GM21786 (cell line): ENCODE measurements around the gene FRMD8.

ENCODE experiments used
- ATAC-seq: cut with Tn5 transposase; IDR thresholded peaks from one replicate; pipeline ENCODE4 v1.9.1; 2021; ENCODE audit not compliant: unreplicated experiment

Gene FRMD8, protein sequence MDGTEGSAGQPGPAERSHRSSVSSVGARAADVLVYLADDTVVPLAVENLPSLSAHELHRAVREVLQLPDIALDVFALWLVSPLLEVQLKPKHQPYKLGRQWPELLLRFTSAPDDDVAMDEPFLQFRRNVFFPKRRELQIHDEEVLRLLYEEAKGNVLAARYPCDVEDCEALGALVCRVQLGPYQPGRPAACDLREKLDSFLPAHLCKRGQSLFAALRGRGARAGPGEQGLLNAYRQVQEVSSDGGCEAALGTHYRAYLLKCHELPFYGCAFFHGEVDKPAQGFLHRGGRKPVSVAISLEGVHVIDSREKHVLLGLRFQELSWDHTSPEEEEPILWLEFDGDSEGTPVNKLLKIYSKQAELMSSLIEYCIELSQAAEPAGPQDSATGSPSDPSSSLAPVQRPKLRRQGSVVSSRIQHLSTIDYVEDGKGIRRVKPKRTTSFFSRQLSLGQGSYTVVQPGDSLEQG

DNA sequence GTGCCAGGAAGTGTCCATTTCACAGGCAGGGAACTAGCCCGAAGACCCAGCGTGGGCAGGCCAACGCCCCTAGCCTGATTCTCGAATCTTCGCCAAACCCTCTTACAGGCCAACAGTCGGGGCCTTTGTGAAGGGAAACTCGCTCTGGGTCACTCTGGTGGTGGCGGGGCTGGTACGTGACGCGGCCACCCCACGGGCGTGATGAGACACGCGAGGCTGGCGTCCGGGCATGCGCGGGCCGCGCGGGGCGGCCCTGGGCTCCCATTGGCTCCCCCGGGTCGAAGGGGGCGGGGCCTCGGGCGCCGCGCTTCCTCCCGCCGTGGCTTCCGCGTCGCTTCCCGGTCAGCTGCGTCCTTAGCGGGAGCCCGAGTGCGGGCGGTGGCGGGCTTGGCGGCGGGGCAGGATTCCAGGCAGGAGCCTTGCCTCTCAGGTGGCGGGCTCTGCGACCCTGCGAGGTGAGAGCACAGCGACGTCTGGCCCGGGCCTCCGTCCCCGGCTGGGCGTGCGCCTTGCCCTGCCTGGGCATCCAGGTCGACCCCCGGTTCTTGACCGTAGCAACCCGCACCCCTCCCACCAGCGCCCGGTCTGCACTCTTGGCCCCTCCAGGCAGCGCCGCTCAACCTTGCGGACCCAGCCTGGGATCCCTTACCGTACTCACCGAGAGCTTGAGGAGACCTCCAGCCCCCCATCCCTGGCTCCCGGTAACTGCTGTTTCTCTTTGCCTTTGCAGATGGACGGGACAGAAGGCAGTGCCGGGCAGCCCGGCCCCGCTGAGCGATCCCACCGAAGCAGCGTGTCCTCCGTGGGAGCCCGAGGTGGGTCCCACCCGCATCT is at the start of gene FRMD8:
TSS of gene FRMD8 (plus strand) at position 331 of the 834 bp plus-strand sequence. CDS start at position 731, 400 bp downstream.
- peak; percentile 27 for ATAC-seq

DNA sequence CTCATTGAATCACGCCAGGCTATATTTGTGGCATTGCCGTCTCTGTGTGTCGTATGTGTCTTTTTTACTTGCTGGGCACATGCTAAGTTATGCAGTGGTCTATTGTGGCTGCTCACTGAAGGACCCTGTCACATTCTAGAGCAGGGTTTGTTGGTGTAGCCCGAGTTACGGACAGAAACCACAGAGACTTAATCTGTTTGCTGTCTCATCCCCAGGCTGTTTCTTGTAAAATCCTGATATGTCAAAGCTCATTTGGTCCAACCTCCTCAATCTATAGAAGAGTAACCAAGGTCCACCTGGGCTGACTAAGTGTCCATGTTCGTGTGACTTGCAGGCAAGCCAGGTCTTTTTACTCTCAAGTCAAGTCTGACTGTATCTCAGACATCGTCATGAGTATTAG is 47.8 kb upstream of the FRMD8 start:
- no peak for ATAC-seq

DNA sequence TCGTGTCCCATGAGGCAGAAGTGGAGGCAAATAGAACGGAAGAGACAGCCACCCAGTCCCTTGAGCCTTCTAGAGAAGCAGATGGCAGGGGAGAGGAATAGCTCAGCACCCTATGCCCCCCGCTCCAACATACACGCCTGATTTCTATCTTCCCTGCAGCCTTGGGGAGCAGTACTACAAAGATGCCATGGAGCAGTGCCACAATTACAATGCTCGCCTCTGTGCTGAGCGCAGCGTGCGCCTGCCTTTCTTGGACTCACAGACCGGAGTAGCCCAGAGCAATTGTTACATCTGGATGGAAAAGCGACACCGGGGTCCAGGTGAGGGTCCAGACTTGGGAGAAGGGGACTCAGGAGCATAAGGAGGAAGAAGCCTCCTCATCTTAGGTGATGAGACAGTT is 46.2 kb upstream of the FRMD8 start:
- ATAC-seq, result no peak

DNA sequence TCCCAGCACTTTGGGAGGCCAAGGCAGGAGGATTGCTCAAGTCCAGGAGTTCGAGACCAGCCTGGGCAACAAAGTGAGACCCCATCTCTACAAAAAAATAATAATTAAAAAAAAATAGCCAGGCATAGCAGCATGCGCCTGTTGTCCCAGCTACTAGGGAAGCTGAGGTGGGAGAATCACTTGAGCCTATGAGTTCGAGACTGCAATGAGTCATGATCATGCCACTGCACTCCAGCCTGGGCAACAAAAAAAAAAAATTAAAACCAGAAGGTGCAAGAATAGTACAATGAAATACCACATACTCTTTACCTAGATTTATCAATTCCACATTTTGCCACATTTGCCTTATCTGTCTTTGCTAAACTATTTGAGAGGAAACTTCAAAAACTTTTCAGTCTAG is 44.6 kb upstream of the FRMD8 start:
- no peak for ATAC-seq

DNA sequence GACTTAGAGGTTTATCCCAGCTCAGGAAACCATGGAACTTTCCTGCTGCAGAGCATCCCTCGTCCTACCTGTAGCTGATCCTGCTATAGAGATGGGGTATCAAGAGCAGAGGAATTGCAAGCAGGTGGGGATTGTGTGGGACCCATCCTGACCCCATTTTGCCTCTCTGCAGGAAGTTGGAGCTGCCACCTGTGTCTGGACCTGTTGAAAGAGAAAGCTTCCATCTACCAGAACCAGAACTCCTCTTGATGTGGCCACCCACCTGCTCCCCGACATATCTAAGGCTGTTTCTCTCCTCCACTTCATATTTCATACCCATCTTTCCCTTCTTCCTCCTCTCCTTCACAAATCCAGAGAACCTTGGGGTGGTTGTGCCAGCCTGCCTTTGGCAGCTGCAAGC is 34.9 kb upstream of the FRMD8 start:
- no peak for ATAC-seq

DNA sequence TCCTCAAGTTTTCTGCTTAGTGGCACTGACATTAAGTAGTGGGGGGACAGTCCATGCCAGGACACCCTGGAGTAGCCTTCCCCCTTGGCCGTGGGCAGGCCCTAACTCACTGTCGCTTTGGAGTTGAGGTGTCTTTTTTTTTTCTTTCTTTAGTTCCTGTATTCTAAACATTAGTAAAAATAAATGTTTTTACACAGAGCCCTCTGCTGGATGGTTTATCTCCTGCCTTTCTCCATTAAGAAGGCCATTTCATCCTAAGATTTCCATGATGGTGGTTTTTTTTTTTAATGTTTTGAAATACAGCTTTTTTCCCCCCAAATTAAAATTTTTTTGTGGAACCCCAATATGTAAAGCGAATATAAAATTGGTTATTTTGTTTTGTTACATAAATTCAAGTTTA is 33.7 kb upstream of the FRMD8 start:
- ATAC-seq, result no peak

DNA sequence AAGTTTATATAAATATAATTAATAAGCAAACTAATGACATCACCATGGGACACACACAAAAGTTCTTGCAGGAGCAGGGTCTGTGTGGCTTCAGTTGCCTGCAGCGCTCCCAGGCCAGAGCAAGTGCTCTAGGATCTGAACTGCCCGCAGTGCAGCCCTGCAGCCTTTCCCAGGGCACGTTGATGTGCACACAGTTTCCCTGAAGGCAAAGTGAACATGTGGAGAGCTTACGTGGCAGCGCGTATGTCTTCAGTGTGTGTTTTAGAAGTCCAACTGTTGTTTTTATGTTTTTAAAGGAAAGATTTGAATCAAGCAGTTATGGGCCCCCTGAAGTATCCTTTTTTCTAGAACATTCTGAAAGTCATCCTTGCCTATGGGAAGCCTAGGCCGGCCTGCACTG is 33.1 kb upstream of the FRMD8 start:
- no peak for ATAC-seq

DNA sequence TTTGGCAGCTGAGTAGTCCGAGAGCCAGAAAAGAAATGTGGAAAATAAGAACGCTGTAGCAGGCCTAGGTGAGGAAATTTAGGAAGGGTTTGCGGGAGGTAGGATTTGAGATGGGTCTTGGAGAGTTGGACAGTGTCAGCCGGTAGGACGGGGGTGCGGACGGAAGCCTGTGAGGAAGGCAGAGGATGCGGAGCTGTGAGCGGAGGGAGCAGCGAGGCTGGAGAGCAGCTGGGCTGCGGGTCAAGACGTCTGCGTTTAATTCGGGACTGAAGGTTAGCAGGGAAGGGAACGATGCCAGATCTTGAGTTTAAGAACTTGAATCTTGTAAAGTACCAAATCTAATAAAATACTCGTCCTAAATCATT is 32.6 kb upstream of the FRMD8 start:
- ATAC-seq, result no peak

DNA sequence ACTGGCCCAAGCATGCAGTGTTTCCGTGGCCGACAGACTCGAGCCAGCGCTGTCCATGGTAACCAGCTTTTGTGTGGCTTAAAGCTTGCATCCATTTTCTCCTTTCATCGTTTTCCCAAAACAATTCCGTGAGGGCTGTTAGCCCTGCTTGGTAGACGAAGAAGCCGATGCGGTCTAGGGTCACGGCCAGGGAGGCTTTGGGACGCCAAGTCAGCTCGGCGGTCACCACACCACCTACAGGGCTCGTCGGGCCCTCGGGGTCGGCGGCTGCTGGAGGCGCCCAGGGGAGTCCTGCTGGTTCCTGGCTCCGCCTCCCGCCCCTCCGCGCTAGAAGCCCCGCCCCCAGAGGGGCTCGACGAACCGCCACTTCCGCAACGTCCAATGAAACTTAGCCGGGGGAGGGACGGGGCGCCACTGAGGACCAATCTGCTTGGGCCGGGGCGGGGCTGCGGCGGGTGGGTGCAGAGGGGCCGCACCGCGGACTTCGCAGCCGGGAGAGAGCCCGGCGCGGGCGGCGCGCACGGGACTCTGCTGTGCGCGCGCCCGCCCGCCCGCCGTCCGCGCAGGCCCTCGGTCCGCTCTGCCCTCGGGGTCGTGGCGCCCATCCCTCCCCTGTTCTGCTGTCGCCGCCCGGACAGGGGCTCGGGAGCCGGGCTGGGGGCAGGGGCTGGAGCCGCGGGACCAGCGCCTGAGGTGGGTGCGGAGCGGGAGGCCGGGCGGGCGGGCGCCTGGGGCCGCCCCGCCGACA is 32.0 kb upstream of the FRMD8 start, which contains the start of gene TIGD3:
TSS of gene TIGD3 (plus strand) at position 487 of the 748 bp plus-strand sequence. CDS start 1,058 bp downstream, outside the sequence.
- peak; percentile 87 for ATAC-seq

DNA sequence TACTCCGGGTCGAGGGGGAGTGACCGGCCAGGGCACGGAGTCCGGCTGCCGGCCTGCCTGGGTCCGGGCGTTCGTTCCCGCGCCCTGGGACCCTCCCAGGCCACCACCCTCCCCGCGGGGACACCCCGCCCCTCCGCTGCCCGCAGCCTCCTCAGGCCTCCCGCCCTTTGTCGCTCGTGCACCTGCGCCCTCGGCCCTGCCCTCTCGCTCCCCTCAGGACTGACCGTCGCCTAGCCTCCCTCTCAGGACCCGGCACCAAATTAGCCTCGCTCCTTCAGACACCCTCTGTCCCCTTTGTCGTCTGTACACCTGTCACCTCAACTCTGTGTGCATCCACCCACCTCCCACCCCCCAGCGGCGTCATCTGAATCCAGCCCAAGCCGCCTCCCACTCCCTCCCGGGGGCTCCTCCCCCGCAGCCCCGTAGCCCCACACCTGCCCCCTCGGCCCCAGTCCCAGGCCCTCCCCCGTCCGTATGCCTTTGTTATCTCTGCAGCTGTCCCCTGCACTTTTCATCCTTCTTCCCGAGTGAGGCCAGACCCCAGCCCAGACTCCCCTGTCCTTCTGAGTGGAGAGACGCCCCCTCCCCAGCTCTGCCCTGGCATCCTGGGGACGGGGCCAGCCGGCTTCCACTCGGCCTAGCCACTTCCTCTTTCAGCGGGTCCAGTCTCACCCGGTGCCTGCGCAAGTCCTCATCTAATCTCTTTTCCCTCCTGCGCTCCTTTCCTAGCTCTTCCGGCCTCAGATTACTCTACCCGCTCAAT is 31.2 kb upstream of the FRMD8 start:
- ATAC-seq, result peak; percentile 25

DNA sequence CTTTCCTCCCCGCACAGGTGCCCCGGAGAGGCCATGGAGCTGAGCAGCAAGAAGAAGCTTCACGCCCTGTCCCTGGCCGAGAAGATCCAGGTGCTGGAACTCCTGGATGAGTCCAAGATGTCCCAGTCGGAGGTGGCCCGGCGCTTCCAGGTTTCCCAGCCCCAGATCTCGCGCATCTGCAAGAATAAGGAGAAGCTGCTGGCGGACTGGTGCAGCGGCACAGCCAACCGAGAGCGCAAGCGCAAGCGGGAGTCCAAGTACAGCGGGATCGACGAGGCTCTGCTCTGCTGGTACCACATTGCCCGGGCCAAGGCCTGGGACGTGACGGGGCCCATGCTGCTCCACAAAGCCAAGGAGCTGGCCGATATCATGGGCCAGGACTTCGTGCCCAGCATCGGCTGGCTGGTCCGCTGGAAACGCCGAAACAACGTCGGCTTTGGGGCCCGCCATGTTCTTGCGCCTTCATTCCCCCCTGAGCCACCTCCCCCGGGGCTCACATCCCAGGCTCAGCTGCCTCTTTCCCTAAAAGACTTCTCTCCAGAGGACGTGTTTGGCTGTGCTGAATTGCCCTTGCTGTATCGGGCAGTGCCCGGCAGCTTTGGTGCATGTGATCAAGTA is 30.6 kb upstream of the FRMD8 start:
- ATAC-seq, result no peak

DNA sequence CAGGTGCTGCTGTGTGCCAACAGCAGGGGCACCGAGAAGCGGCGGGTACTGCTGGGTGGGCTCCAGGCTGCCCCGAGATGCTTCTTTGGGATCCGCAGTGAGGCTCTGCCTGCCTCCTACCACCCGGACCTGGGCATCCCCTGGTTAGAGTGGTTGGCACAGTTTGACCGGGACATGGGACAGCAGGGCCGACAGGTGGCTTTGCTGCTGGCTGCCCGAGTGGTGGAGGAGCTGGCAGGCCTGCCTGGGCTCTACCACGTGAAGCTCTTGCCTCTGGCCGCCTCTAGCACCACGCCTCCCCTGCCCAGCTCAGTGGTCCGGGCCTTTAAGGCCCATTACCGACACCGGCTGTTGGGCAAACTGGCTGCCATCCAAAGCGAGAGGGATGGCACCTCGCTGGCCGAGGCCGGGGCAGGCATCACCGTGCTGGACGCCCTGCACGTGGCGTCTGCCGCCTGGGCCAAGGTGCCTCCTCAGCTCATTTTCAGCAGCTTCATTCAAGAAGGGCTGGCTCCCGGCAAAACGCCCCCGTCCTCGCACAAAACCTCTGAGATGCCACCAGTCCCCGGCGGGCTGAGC is 30.0 kb upstream of the FRMD8 start:
- no peak for ATAC-seq

DNA sequence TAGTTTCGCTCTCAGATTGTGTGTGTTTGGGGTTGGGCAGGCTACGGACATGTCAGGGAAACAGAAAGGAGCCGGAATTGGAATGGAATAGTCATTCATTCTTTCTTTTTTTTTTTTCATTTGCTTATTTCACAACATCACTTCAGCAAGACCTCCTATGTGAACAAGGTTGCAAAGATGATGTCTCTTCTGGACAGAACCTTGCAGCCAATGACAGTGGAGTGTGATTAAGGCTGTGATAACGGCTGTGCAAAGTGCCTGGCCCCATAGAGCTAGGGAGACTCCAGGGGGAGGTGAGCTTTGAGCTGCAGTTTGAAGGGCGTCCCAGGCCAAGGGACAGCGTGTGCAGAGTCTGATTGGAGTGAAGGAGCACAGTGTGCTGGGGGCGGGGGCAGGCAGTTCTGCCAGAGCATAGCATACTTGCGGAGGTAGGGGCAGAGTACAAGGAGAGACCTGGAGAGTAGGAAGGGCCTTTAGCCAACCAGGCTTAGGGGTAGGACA is 28.5 kb upstream of the FRMD8 start:
- ATAC-seq, result no peak

DNA sequence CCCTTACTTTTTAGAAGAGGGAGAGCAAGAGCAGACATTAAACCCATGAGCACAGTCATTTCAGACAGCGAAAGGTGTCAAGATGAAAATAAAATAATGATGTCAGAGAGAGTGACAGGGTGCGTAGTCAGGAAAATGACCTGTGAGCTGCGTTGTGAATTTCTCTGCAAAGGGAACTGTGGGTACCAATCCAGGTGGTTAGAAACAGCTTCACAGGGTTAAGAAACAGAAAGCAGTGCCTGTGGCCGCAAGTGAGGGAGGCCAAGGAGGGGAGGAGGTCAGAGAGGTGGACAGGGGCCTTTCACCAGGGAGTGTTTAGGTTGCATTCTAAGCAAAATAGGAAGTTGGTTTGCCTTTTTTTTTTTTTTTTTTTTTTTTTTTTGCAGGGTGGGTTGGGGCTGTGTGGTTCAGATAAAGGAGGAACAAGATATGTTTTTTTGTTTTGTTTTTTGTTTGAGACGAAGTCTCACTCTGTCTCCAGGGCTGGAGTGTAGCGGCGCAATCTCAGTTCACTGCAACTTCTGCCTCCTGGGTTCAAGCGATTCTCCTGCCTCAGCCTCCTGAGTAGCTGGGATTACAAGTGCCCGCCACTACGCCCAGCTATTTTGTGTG is 24.0 kb upstream of the FRMD8 start:
- peak; percentile 53 for ATAC-seq

DNA sequence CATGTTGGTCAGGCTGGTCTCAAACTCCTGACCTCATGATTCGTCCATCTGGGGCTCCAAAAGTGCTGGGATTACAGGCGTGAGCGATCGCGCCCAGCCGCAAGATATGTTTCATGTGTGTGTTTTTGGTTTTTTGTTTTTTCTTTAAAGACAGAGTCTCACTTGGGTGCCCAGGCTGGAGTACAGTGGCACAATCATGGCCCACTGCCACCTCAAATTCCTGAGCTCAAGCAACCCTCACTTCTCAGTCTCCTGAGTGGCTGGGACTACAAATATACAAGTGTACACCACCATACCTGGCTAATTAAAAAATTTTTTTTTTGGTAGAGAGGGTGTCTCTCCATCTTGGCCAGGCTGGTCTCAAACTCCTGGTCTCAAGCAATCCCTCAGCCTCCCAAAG is 23.5 kb upstream of the FRMD8 start:
- no peak for ATAC-seq

DNA sequence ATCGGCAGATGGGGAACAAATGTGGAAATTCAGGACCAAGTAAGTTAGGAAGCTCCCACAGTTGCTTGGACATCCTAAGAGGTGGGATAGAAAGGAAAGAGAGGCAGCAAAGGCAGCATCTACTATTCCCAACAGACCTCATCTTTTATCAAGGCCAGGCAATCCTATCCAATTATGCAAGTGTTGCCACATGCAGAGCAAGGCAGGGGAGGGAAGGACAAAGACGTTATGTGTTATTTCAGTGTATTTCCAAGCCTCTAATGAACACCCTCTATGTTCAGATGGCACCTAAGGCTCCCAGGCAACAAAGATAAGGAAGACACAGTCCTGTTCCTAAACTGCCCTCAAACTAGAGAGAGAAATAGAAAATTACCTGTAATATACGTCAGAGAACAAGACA is 22.7 kb upstream of the FRMD8 start:
- ATAC-seq, result no peak

DNA sequence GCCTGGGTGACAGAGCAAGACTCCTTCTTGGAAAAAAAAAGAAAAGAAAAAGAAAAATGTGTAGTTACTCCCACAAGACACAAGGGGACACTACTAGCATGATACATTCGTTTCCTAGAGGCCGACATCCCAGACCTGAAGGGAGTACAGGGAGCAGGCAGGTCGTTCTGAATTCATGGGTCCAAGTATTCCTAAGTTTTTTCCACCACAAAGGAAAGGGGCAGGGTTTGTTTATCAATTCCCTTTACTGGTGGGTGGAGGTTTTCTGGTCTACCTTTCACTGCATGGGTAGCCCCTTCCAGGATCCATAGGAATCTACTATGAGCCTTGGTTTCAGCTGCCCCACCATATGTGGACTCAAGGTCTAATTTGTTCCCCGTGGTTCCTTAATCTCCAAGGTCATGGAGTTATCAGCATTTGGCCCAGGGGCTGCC is 20.1 kb upstream of the FRMD8 start:
- ATAC-seq, result no peak

DNA sequence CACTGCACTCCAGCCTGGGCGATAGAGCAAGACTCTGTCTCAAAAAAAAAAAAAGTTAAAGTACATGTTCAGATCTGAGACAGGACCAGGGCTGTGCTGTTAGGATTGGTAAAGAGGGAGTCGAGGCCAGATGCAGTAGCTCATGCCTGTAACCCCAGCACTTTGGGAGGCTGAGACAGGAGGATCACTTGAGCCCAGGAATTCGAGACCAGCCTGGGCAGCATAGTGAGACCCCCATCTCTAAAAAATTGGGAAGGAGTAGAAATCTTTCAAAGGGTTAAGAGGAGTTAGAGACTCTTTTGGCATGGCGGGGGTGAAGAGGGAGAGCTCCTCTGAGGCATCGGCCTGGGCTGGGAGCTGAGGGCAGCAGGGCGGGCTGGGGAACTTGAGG is 15.8 kb upstream of the FRMD8 start:
- ATAC-seq, result no peak
